ENCODE measurements around the gene GOPC.

- TF ChIP-seq EP300 (IDR thresholded peaks at IDR 0.05) (no peak), POLR2AphosphoS5 (IDR thresholded peaks at IDR 0.05) (no peak)
Observed at GRCh38 chr6:117515326-117515725, 87.0 kb downstream of the GOPC start.
